Tibial nerve (tissue), 4 donors: ENCODE results near the gene NKAIN2. TPM values are rescaled to one million over a fixed set of nuclear protein-coding genes. Genes with fewer than 3 reads are reported as not detected.

Experiments used
- DNase-seq, 2 donors: peaks; one replicate each; pipeline ENCODE4 v3.0.0-alpha.2; 2019; ENCODE audit warnings: low spot score in 2 of 2
- H3K27ac ChIP-seq, 4 donors: fragments of 200-600 bp; sonication (generic) in 3 of 4; one replicate each; pipeline ENCODE4 v1.5.1; 2017 to 2019; ENCODE audit warnings: mild to moderate bottlenecking in 1 of 4
- H3K27me3 ChIP-seq, 2 donors: fragments of 200-600 bp; sonication (generic) in 1 of 2; one replicate each; pipeline versions ENCODE4 v1.5.1 to v1.6.0; 2017 to 2019
- H3K36me3 ChIP-seq, 3 donors: fragments of 200-600 bp; sonication (generic); one replicate each; pipeline ENCODE4 v1.5.1; 2018 to 2019
- H3K4me1 ChIP-seq, 4 donors: fragments of 200-600 bp; sonication (generic) in 3 of 4; one replicate each; pipeline ENCODE4 v1.5.1; 2017 to 2019
- H3K4me3 ChIP-seq, 4 donors: fragments of 200-600 bp; sonication (generic) in 3 of 4; one replicate each; pipeline ENCODE4 v1.5.1; 2017 to 2019; ENCODE audit warnings: mild to moderate bottlenecking in 1 of 4, moderate library complexity in 1 of 4
- H3K9me3 ChIP-seq, 4 donors: fragments of 200-600 bp; sonication (generic) in 3 of 4; one replicate each; pipeline ENCODE4 v1.5.1; 2017 to 2019
- CTCF ChIP-seq, 5 experiments: fragments of 200-600 bp in 3 of 5; fragments of 450-650 bp in 2 of 5; sonication (generic) in 3 of 5; IDR thresholded peaks; one replicate each; pipeline ENCODE4 v1.5.1; 2016 to 2019; ENCODE audit warnings: antibody characterized with exemption in 5 of 5, mild to moderate bottlenecking in 3 of 5, moderate library complexity in 2 of 5
- EP300 ChIP-seq, 2 donors: sonication (generic); formaldehyde crosslinking; IDR thresholded peaks; one replicate each; pipeline ENCODE4 v1.6.1; 2017; ENCODE audit warnings: antibody characterized with exemption in 2 of 2, mild to moderate bottlenecking in 1 of 2
- POLR2A ChIP-seq, 2 donors: fragments of 450-650 bp; IDR thresholded peaks; one replicate each; pipeline ENCODE4 v1.6.1; 2017; ENCODE audit warnings: antibody characterized with exemption in 2 of 2, mild to moderate bottlenecking in 2 of 2, moderate library complexity in 2 of 2
- WGBS, 2 donors: methylation state at CpG; one replicate each; pipeline ENCODE4 v1.1.5; 2018; 5-methylcytosine and 5-hydroxymethylcytosine counted together
- total RNA-seq, 4 donors: library from RNA; depleted of rRNA; stranded (reverse); fragments of >200 nt; gene quantifications; one replicate each; pipeline ENCODE4 v1.1.0, GENCODE V29; 2016

NKAIN2 gene
- total RNA-seq, 4 donors from 2014 or later: 8.1 to 20.8 (median 15.2) TPM

GRCh38 chr6:124064317-124065113, 260.9 kb downstream of the NKAIN2 start:
- Histone ChIP-seq H3K27ac (no peak overlapping the region), H3K27me3 (no peaks in the 10 kb centered on the region), H3K9me3 (no peaks in the 10 kb centered on the region), H3K4me3 (no peak overlapping the region), H3K36me3 (no peaks in the 10 kb centered on the region), H3K4me1 (no peaks in the 10 kb centered on the region)
- TF ChIP-seq POLR2A (IDR thresholded peaks at IDR 0.05): no peak
- TF ChIP-seq CTCF (IDR thresholded peaks at IDR 0.05): no peak
- no peak for TF ChIP-seq EP300 (IDR thresholded peaks at IDR 0.05)
- DNase-seq: no peak
- 79 to 82% methylated on average over 3 of the region's 3 CpGs for WGBS, 2 donors

DNA sequence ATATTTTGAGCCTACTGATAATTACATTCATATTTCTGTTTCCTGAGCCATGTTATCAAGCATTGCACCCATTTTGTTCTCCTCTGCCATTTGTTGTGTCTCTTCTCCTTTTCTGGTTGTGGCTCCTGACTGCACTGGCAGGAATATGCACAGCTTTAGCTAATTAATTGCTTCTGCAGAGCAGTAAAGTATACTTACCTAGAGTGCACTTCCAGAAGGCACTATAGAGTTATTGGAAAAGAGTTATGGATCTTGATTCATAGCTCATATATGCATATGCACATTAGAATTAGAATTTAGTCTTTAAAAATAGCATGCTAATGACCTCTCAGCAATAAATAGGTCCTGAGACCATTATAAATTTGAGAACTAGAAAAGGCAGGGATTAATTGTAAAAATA, 262.6 kb downstream of the NKAIN2 start:
- Histone ChIP-seq H3K27ac (no peak overlapping the region), H3K9me3 (no peaks in the 10 kb centered on the region), H3K4me1 (no peaks in the 10 kb centered on the region), H3K36me3 (no peaks in the 10 kb centered on the region), H3K4me3 (no peak overlapping the region), H3K27me3 (no peaks in the 10 kb centered on the region)
- DNase-seq: no peak
- TF ChIP-seq CTCF (IDR thresholded peaks at IDR 0.05): no peak
- no peak for TF ChIP-seq POLR2A (IDR thresholded peaks at IDR 0.05)
- no peak for TF ChIP-seq EP300 (IDR thresholded peaks at IDR 0.05)

GRCh38 chr6:124066946-124067552, 263.4 kb downstream of the NKAIN2 start:
- Histone ChIP-seq H3K4me3 (no peak overlapping the region), H3K36me3 (no peaks in the 10 kb centered on the region), H3K27me3 (no peaks in the 10 kb centered on the region), H3K9me3 (no peaks in the 10 kb centered on the region), H3K4me1 (no peaks in the 10 kb centered on the region), H3K27ac (no peak overlapping the region)
- WGBS, 2 donors: 73 to 76% methylated on average over 6 of the region's 6 CpGs
- TF ChIP-seq CTCF (IDR thresholded peaks at IDR 0.05): no peak
- TF ChIP-seq POLR2A (IDR thresholded peaks at IDR 0.05): no peak
- TF ChIP-seq EP300 (IDR thresholded peaks at IDR 0.05): no peak
- DNase-seq: no peak

- no peaks in the 10 kb centered on the region for H3K36me3 ChIP-seq
- H3K9me3 ChIP-seq: no peaks in the 10 kb centered on the region
- no peak for TF ChIP-seq POLR2A (IDR thresholded peaks at IDR 0.05)
- TF ChIP-seq EP300 (IDR thresholded peaks at IDR 0.05): no peak
- no peak for TF ChIP-seq CTCF (IDR thresholded peaks at IDR 0.05)
- no peaks in the 10 kb centered on the region for H3K27me3 ChIP-seq
- no peak for DNase-seq
- H3K27ac ChIP-seq: no peak overlapping the region
- WGBS, 2 donors: 76 to 77% methylated on average over 5 of the region's 5 CpGs
- no peak overlapping the region for H3K4me3 ChIP-seq
- H3K4me1 ChIP-seq: no peaks in the 10 kb centered on the region
Measured at GRCh38 chr6:124069230-124069950, 265.7 kb downstream of the NKAIN2 start.

DNA sequence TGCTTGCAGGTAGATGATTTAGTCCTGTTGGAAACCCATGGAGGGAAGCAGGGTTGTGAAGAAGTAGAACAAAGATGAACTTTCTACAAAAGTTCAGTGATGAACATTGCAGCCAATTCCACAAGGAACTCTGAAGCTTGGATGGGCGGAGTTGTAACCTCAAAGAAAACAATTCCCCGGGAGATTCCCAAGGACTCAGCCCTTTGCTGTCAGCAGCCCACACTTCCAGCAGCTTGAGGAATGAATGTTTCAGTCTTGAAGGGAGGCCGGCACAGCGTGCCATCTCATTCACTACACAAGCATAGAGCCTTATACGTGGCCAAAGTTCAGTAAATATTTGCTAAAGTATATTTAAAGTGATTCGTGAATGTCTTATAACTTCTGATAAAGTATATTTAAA, 269.4 kb downstream of the NKAIN2 start:
- Histone ChIP-seq H3K27ac (no peak overlapping the region), H3K36me3 (no peaks in the 10 kb centered on the region), H3K4me1 (no peaks in the 10 kb centered on the region), H3K9me3 (no peaks in the 10 kb centered on the region), H3K27me3 (no peaks in the 10 kb centered on the region), H3K4me3 (no peak overlapping the region)
- TF ChIP-seq EP300 (IDR thresholded peaks at IDR 0.05) (no peak), POLR2A (IDR thresholded peaks at IDR 0.05) (no peak), CTCF (IDR thresholded peaks at IDR 0.05) (no peak)
- DNase-seq: no peak
- WGBS, 2 donors: 61 to 66% methylated on average over 6 of the region's 6 CpGs
